Measurements from ENCODE around the gene LTA.

LTA gene

DNA sequence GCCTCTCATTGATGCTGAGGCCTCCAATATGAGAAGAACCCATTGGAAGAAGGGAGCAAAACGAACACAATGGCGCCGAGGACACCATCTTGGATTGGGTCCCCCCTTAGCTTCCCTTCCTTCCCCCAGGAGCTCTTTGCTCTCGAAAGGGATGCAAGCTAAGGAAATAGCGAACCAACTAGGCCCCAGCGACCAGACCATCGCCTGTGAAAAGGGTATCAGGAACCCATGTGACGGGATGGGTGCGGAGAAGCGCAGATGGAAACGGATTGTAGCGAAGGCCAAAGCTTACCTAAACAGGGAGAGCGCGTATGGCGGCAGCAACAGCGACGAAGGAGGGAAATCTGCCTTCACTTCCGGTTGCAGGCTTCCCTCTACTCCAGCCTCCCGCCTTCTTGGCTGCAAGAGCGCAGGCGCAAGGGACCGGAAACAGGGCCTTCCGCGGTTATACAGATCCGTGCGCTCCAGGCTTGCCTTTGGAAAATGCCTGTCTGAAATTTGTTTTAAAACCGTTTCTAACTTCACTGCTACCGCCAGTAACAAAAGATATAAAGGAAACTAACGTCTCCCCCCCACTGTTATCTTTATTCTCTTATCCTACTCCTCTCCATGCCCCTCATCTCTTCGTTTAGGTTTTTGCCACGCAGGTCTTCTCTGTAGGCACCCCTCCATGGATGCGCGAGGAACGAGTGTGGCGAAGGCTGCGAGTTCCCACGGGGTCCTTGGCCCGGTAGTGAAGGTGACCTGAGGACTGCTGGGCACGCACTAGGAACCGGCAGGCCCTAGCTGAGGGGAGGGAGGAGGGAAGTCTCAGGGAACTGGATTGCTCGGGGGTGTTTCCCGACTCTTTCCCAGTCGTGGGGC is 30.2 kb upstream of the LTA start, which contains the start of gene DDX39B:
Gene DDX39B (minus strand): TSS at position 346 of the 864 bp plus-strand sequence. CDS start 1,471 bp downstream, outside the sequence.
- peak; percentile 97 for DNase-seq (ENCODE audit: low spot score)

DNA sequence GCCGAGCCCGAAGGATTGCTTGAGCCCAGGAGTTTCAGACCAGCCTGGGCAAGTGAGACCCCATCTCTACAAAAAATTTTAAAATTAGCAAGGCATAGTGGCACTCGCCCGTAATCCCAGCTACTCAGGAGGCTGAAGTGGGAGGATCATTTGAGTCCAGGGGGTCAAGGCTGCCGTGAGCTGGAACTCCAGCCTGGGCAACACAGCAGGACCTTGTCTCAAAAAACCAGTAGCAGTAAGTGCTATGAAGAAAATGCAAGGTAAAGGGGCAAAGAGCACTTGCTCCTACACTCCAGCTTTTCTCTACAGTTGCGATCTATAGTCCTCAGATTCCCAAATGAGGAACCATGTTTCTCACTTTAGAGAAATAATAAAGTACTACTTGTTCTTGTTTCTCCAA is 28.4 kb upstream of the LTA start:
- no peak for DNase-seq (ENCODE audit: low spot score)

DNA sequence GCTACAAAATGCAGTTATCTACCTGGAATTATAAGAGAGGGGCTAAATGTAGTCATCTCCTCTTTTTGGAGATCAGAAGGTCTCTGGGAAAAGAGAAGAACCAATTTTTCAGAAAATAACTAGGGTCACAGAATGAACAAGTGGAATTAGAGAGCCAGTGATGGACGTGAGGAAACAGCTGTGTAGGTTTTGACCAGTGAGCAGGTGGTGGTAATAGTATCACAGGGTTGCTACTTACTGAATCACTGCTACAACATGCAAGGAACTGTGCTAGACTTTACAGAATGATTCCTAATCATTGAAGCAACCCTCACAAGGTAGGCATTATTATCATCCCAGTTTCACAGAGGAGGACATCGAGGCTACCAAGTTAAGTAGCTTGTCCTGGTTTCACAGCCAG is 27.4 kb upstream of the LTA start:
- DNase-seq (ENCODE audit: low spot score), result no peak

DNA sequence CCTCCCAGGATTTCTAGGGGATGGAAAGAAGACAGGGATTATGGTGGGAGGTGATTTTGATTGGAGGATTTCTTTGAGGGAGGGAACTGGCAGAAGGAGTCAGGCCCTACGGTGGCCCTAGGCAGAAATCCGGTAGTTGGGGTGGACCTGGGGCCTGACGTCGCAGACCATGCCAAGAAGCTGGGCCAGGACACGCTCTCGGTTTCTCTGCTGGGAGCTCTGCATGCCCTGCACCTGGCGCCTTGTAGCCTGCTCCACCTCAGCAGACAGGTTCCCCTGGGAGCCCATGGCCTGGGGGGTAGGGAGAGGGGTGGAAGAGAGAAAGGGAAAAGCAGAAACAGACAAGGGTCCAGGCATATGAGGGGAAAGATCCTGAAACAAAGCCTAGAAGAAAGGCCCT is 26.8 kb upstream of the LTA start:
- DNase-seq (ENCODE audit: low spot score), result no peak

DNA sequence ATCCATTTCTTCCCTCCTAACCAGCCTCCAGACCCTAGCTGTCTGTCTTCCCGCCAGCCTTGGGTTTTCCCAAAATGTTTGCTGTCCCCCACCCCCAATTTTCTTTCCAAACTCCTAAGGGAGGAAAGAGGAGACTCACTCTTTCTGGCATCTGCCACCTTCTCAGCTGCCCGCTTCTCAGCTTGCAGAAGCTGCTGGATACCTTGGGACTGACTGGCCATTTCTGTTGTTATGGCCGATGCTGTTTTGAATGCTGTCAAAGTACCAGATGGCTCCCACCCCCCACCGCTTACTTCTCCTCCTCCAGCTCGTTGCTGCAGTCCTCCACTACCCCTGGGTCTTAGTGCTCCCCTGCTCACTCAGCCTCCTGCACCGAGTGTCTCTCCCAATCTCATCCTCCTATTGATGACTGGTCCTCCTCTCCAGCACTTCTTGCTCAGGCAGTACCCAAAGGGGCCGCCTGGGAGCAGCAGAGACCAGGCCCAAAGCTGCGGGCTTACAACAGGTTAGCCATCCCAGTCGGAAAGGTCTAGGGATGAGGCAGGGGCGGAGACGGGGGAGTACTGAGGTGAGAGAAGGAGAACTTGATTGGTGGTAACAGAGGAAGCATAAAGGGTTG is 25.6 kb upstream of the LTA start, which contains the start of gene ATP6V1G2:
Gene ATP6V1G2 (minus strand): TSS at position 270 of the 619 bp plus-strand sequence. CDS start 49 bp downstream, at position 221.
- peak; percentile 79 for DNase-seq (ENCODE audit: low spot score)

DNA sequence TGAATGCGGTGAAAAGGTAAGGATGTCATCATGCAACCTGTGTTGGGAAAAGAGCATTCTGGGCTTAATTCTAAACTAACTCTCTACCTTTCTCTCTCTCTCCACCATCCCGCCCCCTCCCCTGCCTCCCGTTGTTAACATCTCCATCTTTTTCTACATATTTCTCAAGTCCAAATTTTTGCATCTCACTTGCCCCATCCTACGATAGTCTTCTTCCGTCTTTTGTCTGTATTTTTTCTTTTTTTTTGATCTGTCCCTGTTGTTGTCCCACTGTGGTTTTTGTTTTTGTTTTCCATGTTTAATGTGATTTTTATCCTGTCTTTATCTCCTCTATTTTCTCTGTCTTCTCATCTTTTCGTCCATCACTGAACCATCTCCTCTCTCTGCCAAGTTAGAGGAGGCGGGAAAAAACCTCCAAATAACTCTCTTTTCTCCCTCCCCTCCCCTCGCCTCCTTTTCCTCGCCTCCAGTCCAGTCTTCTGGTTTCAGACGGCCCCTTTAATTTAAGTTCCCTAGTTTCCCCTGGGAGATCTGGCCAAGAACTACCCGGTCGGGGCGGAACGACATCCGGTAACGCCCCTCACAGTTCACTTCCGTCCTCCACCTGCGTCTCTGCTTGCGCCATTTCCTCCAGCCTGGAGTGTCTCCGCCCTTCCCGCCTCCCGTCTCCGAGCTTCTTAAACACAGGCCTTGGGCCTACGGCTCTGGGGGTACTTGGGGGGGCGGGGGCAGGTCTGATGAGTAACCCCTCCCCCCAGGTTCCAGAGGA is 24.9 kb upstream of the LTA start, which contains the start of gene NFKBIL1:
Gene NFKBIL1 (plus strand): TSS at position 651 of the 769 bp plus-strand sequence. CDS start 87 bp downstream, at position 738.
- peak; percentile 96 for DNase-seq (ENCODE audit: low spot score)

DNA sequence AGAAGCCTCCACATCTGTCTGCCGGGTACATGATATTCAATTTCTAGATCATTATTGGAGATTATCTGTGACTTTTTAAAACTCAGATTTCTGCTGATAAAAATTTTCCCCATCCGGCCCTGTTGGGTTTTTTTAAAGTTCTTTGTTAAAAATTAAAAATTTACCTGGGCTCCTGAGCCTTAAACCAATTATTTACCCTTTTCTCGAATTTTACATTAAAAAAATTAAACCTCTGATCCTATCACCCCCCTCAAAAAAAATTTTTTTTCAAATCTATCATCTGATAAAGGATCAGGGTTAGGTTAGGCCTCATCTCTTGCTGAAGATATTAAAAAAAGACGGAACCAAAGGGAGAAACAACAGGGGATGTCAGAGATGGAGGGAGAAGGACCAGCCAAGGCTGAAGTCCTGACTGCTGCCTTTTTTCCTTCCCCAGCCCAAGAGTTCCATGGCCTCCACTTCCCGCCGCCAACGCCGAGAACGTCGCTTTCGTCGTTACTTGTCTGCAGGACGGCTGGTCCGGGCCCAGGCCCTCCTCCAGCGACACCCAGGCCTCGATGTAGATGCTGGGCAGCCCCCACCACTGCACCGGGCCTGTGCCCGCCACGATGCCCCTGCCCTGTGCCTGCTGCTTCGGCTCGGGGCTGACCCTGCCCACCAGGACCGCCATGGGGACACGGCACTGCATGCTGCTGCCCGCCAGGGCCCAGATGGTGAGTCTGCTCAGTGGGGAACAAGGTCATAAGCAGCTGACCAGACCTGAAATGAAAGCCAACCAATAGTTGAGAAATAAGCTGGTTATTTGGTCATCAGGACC is 24.2 kb upstream of the LTA start:
- DNase-seq (ENCODE audit: low spot score), result no peak

DNA sequence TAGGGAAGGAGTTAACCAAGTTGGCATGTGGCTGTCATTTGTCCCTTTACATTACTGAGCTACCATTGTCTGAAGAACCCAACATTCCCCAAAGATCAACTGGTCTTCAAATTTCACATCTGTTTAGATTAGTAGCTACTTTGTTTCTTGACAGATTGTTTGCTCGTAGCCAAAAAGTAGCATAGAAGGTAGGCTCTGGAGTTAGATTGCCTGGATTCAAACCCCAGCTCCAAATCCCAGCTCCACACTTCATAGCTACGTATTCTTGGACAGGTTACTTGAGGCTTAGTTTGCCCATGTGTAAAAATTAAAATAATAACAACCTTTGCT is 23.6 kb upstream of the LTA start:
- DNase-seq (ENCODE audit: low spot score), result no peak

DNA sequence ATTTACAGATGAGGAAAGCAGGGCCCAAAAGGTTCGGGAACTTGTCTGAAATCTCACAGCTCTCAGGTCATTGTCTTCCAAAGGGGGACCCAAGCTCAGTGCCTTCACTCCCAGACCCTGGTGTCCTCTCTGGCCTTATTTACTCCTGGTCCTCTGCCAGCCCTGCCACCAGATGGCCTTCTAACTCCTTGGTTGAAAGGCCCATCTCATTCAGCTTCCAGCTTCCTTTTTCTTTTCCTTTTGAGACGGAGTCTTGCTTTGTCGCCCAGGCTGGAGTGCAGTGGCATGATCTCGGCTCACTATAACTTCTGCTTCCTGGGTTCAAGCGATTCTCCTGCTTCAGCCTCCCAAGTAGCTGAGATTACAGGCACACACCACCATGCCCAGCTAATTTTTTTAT is 20.7 kb upstream of the LTA start:
- peak; percentile 52 for DNase-seq (ENCODE audit: low spot score)

DNA sequence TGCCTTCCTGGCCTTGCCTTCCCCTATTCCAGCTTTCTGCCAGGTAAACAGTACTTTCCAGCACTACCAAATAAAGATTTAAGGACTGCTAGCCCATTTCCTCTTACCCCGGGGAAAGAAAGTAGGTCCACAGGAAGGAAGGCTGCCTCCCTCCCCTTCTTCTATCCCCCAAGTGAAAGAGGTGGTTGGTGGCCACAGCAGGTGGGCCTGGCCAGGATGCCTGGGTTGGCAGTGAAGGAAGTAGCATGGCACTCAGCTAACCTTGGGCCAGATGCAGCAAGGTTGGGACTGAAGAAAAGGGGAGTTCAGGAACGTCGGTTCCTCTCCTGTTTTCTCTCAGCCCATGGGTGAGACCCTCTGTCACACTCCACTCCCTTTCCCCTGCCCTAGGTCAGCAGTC is 15.8 kb upstream of the LTA start:
- no peak for DNase-seq (ENCODE audit: low spot score)

DNA sequence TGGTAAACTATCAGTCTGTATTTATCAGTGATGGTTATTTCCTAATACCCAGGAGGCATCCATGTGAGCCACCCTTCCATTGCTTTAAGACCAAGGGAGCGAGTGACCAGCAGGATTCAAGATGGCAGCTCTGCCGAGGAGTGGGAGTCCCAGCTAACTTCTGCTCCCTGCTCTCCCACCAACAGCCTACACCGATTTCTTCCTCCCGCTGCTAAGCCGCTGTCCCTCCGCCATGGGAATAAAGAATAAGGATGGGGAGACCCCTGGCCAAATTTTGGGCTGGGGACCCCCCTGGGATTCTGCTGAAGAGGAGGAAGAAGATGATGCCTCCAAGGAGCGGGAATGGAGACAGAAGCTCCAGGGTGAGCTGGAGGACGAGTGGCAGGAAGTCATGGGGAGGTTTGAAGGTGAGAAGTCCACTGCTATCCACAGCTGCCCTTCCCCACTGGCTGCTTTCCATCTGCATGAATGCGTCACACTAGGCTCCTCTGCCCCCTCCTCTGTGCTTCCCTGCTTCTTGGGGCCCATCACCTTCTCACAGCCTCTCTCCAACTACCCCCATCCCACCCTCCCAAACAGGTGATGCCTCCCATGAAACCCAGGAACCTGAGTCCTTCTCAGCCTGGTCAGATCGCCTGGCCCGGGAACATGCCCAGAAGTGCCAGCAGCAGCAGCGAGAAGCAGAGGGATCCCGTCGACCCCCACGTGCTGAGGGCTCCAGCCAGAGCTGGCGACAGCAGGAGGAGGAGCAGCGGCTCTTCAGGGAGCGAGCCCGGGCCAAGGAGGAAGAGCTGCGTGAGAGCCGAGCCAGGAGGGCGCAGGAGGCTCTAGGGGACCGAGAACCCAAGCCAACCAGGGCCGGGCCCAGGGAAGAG is 14.4 kb upstream of the LTA start:
- DNase-seq (ENCODE audit: low spot score), result no peak

DNA sequence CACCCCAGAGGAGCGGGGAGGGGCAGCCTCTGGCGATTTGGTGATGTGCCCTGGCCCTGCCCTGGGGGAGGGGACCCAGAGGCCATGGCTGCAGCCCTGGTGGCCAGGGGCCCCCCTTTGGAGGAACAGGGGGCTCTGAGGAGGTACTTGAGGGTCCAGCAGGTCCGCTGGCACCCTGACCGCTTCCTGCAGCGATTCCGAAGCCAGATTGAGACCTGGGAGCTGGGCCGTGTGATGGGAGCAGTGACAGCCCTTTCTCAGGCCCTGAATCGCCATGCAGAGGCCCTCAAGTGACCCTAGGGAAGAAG is 13.8 kb upstream of the LTA start:
- no peak for DNase-seq (ENCODE audit: low spot score)

DNA sequence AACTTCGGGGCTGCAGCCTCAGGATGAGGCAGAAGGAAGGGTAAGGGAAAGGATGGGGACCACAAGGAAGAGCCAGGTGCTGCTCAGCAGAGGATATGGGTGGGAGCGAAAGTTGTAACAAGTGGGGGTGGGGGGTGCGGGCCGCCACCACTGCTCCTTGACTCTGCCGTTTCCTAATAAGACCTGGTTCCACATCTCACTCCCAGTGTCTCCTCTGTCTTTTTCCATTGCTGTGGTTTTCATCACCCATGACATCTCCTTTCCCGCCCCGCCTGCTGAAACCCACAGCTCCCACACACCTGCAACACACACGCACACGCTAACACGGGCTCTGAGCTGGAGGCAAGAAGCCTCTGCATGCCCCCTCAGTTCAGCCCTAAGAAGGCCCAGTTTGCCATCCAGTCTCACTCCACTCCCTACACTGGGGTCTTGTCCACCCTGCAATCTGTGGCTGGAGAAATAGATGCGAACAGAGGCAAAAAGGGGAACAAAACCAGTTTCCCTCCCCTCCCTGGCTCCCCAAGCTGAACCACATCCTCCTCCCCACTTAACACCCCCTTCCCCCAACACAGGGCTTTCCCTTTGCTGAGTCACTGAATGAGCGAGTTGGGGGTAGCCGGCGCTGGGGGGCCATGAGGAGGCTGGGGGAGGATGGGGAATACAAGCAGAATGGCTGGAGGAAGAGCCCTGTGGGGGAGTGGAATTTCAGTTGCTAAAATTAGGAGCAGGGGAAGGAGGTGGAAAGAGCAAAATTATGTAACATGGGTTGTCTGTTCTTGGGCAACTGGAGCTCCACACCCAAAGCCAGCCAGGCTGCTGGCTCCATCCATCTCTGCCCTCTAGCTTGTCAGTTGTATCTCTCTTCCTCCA is 13.2 kb upstream of the LTA start:
- peak; percentile 47 for DNase-seq (ENCODE audit: low spot score)

DNA sequence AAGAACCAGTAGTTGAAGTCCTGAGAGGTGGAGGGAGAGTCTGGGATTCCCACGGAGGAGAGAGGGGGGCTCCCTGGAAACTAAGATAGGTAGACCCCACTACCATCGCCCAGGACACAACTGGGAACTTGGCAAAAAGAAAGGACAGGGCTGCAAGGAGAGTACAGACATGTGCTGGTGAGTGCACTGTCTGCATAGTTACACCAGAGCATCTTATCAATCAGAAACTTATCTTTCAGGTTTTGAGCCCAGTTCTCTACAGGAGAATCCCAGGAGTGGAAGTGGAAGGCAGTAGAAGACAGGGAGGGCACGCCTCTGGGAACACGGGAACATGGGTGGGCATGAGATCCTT is 12.5 kb upstream of the LTA start:
- no peak for DNase-seq (ENCODE audit: low spot score)

DNA sequence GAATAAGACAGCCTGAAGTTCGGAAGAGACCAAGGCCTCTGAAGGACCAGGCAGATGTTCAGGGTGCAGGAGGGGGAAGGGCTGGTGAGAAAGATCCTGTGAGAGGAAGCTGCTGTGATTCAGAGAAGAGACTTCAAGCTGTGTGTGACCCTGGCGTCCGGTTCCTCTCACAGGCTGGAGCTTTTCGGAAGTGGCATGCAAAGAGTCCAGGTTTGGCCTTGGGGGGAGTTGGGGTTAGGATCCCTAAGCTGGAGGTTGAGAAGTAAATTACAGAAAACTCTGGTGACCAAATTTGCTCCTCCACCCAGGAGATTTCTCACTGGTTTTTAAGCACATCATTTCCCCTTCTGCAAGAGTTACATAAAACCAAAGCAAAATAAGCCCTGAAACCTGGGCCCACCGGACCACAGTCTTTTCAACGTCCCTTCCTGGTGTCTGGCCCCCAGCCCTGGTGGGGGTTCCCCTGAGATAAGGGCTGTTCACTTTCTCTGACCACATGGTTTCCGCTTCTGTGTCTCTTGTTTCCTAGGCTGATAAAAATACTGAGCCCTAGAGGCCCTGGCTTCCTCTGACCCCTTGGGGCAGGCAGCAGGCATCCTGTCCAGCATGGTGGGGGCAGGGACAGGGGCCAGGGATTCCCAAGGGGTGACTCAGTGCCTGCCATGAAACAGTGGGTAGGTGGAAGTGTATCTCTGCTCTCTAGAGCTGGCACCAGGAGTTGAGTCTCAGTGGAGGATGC is 12.0 kb upstream of the LTA start:
- DNase-seq (ENCODE audit: low spot score), result peak; percentile 79

DNA sequence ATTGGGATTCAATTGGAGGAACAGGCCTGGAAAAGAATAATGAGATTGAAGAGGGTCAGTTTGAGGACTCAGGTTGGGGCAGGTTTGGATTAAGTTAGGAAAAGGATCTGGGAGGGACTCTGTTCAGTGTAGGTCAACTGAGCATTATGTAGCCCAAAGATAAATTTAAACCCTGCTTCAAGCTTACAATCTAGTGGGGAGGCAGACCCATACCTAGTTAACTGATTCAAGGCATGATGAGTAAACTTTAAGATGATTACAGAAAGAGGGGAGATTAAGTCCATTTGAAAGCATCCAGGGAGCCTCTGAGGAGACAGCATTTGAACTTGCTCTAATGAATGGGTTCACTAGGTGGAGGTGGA is 11.4 kb upstream of the LTA start:
- DNase-seq (ENCODE audit: low spot score), result no peak

DNA sequence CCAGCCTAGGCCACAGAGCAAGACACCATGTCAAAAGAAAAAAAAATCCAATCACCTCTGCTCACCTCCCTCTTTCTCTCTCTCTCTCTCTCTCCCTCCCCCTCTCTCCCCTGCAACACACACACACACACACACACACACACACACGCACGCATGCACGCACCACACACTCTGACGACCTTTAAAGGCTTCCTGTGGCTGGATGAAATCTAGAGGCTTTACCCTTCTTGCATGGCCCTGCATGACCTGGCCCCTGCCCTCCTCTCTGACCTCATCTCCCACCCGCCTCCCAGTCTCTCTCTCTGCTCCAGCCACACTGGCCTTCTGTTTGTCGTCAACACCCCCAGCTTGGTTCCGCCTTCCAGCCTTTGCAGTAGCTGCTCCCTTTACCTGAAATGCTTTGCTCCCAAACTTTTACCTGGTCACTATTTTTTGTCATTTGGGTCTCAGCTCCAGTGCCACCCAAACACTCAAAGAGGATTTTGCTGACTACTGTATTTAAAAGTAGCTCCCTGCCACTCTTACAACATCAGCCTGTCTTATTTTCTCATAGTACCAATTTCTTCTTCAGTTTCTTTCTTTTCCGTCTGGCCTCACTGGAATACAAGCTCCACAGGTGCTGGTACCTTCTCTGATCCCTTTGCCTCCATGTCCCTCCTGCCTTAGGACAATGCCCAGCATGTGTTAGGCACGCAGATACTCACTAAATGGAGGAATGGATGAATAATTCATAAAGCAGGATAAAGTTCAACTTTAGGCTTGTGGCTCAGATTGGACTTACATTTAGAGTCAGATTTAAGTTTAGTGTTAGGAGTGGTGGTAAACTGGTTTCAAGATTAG is 4.3 kb upstream of the LTA start:
- DNase-seq (ENCODE audit: low spot score), result no peak

DNA sequence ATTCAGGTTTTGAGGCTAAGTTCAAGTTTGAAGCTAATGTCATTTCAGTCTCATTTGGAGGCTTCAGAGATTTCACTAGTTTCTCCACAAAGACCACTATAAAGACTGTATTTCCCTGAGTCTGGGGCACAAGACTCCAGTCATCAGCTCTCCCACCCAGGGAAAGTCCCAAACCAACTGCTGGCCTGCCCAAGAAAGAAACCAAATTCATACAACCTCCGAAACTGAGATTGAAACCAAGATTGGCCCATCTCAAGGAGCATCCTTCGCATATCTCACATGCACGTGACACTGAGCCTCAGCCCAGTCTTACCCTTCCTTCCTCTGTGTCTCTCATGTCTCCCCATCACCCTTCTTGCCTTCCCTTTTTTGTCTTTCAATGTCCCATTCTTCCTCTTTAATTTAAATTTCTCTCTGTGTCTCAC is 3.5 kb upstream of the LTA start:
- no peak for DNase-seq (ENCODE audit: low spot score)
